WERI-Rb-1 (cell line): ENCODE data around the gene MMAB.

Experiments used
- DNase-seq: peaks from one replicate; pipeline ENCODE4 v3.0.0-alpha.2; 2020
- H3K27ac ChIP-seq: fragments of 250-450 bp; sonication (Bioruptor Pico); 2 replicates; pipeline ENCODE4 v1.5.1; 2020; ENCODE audit warnings: mild to moderate bottlenecking, moderate library complexity
- H3K27me3 ChIP-seq: fragments of 250-450 bp; sonication (Bioruptor Pico); 2 replicates; pipeline ENCODE4 v1.5.1; 2021; ENCODE audit warnings: mild to moderate bottlenecking, low read depth, moderate library complexity; ENCODE audit not compliant: insufficient read depth, severe bottlenecking
- H3K36me3 ChIP-seq: fragments of 250-450 bp; sonication (Bioruptor Pico); 2 replicates; pipeline ENCODE4 v1.5.1; 2020; ENCODE audit warnings: mild to moderate bottlenecking, moderate library complexity
- H3K4me3 ChIP-seq: 2 replicates; pipeline ENCODE4 v1.5.1; 2011; ENCODE audit warnings: low read depth, mild to moderate bottlenecking, control low read depth, low read length
- H3K9me3 ChIP-seq: fragments of 250-450 bp; sonication (Bioruptor Pico); 2 replicates; pipeline ENCODE4 v1.5.1; 2021; ENCODE audit warnings: mild to moderate bottlenecking, moderate library complexity; ENCODE audit not compliant: severe bottlenecking
- CTCF ChIP-seq: IDR thresholded peaks from 2 replicates; pipeline ENCODE4 v1.5.1; 2011; ENCODE audit warnings: low read depth, mild to moderate bottlenecking, control low read depth, inconsistent platforms, low read length

Gene MMAB

DNA sequence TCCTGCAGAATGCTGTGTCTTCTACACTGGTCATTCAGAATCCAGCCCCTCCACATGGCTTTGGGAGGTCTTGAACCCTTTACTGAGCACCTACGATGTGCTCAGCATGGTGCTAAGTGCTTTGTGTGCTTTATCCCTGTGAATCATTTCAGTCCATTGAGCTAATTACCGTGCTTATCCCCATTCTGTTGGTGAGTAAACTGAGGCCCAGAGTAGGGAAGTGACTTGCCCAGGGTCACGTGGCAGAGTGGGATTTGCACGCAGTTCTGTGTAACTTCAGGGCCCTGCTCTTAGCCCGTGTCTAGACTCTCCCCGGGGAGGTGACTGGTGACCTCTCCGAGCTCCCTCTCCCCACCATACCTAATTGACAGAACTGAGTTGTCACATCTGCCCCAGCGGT is 27.7 kb upstream of the MMAB start:
- no peak overlapping the region for H3K4me3 ChIP-seq

DNA sequence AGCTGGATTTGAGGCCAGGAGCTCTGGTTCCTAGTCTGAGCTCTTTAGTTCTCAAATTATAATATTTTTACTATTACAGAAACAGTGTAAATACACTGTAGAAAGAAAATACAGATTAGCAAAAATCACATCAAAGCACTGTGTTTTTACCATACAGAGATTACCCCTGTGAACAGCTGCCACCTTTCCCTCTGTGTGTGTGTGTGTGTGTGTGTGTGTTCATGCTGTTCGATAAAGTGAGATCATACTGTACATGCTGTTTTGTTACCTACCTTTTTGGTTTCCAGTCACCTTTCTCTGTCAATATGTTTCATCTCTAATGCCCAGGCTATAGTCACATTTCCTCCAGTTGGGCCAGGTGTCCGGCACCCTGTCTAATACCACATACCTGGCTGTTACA is 27.2 kb upstream of the MMAB start:
- no peak overlapping the region for H3K4me3 ChIP-seq
- no peaks in the 10 kb centered on the region for H3K27me3 ChIP-seq
- H3K36me3 ChIP-seq: peaks cover 16% of the 10 kb centered on the region
- no peak for TF ChIP-seq CTCF
- peak overlapping the region; percentile 42 for H3K27ac ChIP-seq
- DNase-seq: no peak
- no peaks in the 10 kb centered on the region for H3K9me3 ChIP-seq

More for the DNA sequence above, 27.7 kb upstream of the MMAB start:
- TF ChIP-seq CTCF: no peak
- H3K9me3 ChIP-seq: no peaks in the 10 kb centered on the region
- H3K27ac ChIP-seq: no peak overlapping the region
- no peak for DNase-seq
- H3K36me3 ChIP-seq: peaks cover 11% of the 10 kb centered on the region
- no peaks in the 10 kb centered on the region for H3K27me3 ChIP-seq

- no peak overlapping the region for H3K4me3 ChIP-seq
- peaks cover 30% of the 10 kb centered on the region for H3K36me3 ChIP-seq
- TF ChIP-seq CTCF: no peak
- no peaks in the 10 kb centered on the region for H3K9me3 ChIP-seq
- H3K27ac ChIP-seq: peak overlapping the region; percentile 58; the same call in 1 of the 2 replicates
- H3K27me3 ChIP-seq: no peaks in the 10 kb centered on the region
- DNase-seq: no peak
Measured at GRCh38 chr12:109599087-109599486, 25.8 kb upstream of the MMAB start.

GRCh38 chr12:109598428-109598854 is 25.1 kb upstream of the MMAB start:
- Histone ChIP-seq H3K4me3 (no peak overlapping the region), H3K36me3 (peaks cover 34% of the 10 kb centered on the region), H3K27me3 (no peaks in the 10 kb centered on the region), H3K9me3 (no peaks in the 10 kb centered on the region), H3K27ac (peak overlapping the region; percentile 58)
- DNase-seq: no peak
- TF ChIP-seq CTCF: no peak

GRCh38 chr12:109597795-109598427 is 24.6 kb upstream of the MMAB start:
- peak; percentile 95 for DNase-seq
- Histone ChIP-seq H3K27ac (peak overlapping the region; percentile 58), H3K36me3 (peaks cover 39% of the 10 kb centered on the region), H3K4me3 (no peak overlapping the region), H3K9me3 (no peaks in the 10 kb centered on the region), H3K27me3 (no peaks in the 10 kb centered on the region)
- TF ChIP-seq CTCF: peak; percentile 97

- Histone ChIP-seq H3K4me3 (no peak overlapping the region), H3K27me3 (no peaks in the 10 kb centered on the region), H3K36me3 (peaks cover 45% of the 10 kb centered on the region), H3K9me3 (no peaks in the 10 kb centered on the region), H3K27ac (peak overlapping the region; percentile 19)
- no peak for TF ChIP-seq CTCF
- peak; percentile 7 for DNase-seq
Measured at GRCh38 chr12:109597414-109597794, 24.1 kb upstream of the MMAB start.
